Measurements from ENCODE around the gene BTN2A1. TPM values are rescaled to one million over a fixed set of nuclear protein-coding genes. Genes with fewer than 3 reads are reported as not detected.
A peak's percentile ranks its signal among the peaks of the same experiment; 100 is the strongest.

BTN2A1 gene
- total RNA-seq, 1 donor from 2014 or later: 29.2 TPM

GRCh38 chr6:26438000-26438399 is 19.8 kb upstream of the BTN2A1 start:
- DNase-seq (ENCODE audit: low spot score in 2 of 2, unreplicated experiment in 2 of 2): no peak

GRCh38 chr6:26439151-26440125 is 18.3 kb upstream of the BTN2A1 start:
- Mint-ChIP-seq H3K4me3 (peak overlapping the region; percentile 76), H3K27me3 (ENCODE audit: low read depth) (no peaks in the 10 kb centered on the region), H3K9me3 (peaks cover 7% of the 10 kb centered on the region), H3K27ac (peak overlapping the region; percentile 95), H3K4me1 (peaks cover 21% of the 10 kb centered on the region), H3K36me3 (peaks cover 7% of the 10 kb centered on the region)
- DNase-seq (ENCODE audit: low spot score in 2 of 2, unreplicated experiment in 2 of 2): no peak
- TF ChIP-seq CTCF (IDR thresholded peaks at IDR 0.05; ENCODE audit: unreplicated experiment): no peak

More at GRCh38 chr6:26438000-26438399, 19.8 kb upstream of the BTN2A1 start:
- H3K27me3 Mint-ChIP-seq (ENCODE audit: low read depth): no peaks in the 10 kb centered on the region
- TF ChIP-seq CTCF (IDR thresholded peaks at IDR 0.05; ENCODE audit: unreplicated experiment): no peak
- H3K27ac Mint-ChIP-seq: no peak overlapping the region
- H3K4me3 Mint-ChIP-seq: no peak overlapping the region
- H3K36me3 Mint-ChIP-seq: peaks cover 20% of the 10 kb centered on the region
- H3K9me3 Mint-ChIP-seq: peaks cover 16% of the 10 kb centered on the region
- peaks cover 17% of the 10 kb centered on the region for H3K4me1 Mint-ChIP-seq

DNA sequence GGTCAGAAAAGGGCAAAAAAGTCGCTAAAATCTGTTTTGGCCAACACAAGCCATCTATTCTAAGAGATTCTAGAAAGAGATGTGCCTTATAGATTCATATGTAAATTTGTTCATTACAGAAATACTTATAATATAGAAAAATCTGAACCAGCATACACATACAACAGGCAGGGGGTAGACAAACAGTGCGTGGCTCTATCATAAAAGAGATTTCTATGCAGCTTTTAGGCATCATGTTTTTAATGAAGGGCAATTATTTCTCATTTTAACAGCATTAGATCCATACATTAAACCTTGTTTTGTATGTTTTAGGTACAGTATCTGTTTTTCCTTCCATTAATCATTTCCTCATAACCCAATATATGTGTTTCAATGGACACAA is 16.8 kb upstream of the BTN2A1 start:
- H3K4me3 Mint-ChIP-seq: peak overlapping the region; percentile 76
- no peaks in the 10 kb centered on the region for H3K9me3 Mint-ChIP-seq

GRCh38 chr6:26441977-26442376 is 15.8 kb upstream of the BTN2A1 start:
- DNase-seq (ENCODE audit: low spot score in 2 of 2, unreplicated experiment in 2 of 2): no peak
- no peak overlapping the region for H3K27ac Mint-ChIP-seq
- H3K4me1 Mint-ChIP-seq: peaks cover 29% of the 10 kb centered on the region
- H3K27me3 Mint-ChIP-seq (ENCODE audit: low read depth): peaks cover 2% of the 10 kb centered on the region
- H3K36me3 Mint-ChIP-seq: peaks cover 4% of the 10 kb centered on the region
- TF ChIP-seq CTCF (IDR thresholded peaks at IDR 0.05; ENCODE audit: unreplicated experiment): no peak
- H3K4me3 Mint-ChIP-seq: no peak overlapping the region
- H3K9me3 Mint-ChIP-seq: no peaks in the 10 kb centered on the region

More for the DNA sequence above, 16.8 kb upstream of the BTN2A1 start:
- Mint-ChIP-seq H3K27me3 (ENCODE audit: low read depth) (peaks cover 2% of the 10 kb centered on the region), H3K36me3 (peaks cover 4% of the 10 kb centered on the region), H3K4me1 (peaks cover 29% of the 10 kb centered on the region), H3K27ac (peak overlapping the region; percentile 95)
- TF ChIP-seq CTCF (IDR thresholded peaks at IDR 0.05; ENCODE audit: unreplicated experiment): no peak
- DNase-seq (ENCODE audit: low spot score in 2 of 2, unreplicated experiment in 2 of 2): no peak

DNA sequence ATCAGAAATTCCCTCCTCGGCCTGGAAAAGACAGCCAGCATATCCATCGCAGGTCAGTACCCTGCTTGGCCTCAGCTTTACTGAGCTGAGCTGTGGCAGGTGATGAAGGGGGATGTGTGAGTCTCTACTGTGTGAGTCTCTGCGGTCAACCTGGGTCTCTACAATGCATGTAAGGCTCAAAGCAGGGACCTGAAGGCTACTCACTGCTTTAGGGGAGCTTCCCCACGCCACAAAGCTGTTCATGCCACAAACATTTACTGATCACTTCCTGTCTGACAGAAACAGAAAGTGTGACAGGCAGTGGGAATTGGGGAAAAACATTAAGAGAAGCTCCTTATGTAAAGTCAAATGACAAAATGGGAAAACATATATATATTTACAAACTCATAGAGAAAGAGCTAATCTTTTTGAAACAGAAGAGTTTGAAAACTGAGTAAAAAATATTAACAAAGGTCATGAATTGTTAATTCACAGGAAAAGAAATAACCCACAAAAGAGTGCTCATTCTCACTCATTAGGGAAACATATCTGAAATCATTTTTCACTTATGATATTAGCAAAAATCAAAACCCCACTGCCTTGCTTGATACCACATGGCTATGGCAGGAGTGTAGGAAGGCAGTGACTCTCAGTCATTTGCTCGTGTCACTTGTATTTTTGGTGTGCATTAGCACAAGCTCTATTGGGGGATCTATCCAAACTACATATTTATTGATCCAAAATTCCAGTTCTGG is 11.7 kb upstream of the BTN2A1 start:
- Mint-ChIP-seq H3K36me3 (peaks cover 10% of the 10 kb centered on the region), H3K4me3 (no peak overlapping the region), H3K4me1 (peaks cover 12% of the 10 kb centered on the region), H3K9me3 (no peaks in the 10 kb centered on the region), H3K27ac (no peak overlapping the region), H3K27me3 (ENCODE audit: low read depth) (peaks cover 17% of the 10 kb centered on the region)
- TF ChIP-seq CTCF (IDR thresholded peaks at IDR 0.05; ENCODE audit: unreplicated experiment): no peak
- no peak for DNase-seq (ENCODE audit: low spot score in 2 of 2, unreplicated experiment in 2 of 2)

Measured in mesothelial cell of epicardium (in vitro differentiated cells).